HG02840 (cell line): ENCODE measurements around the gene CLK2.
"Not testable (repeated sequence)": the region's sequence is repeated elsewhere in the genome, so short reads cannot be mapped to it uniquely, and the experiment has no call there.

Experiments used
- ATAC-seq: cut with Tn5 transposase; IDR thresholded peaks from one replicate; pipeline ENCODE4 v1.9.1; 2021; ENCODE audit warnings: mild to moderate bottlenecking, moderate library complexity, moderate number of reproducible peaks; ENCODE audit not compliant: unreplicated experiment, low FRiP score

CLK2 gene

GRCh38 chr1:155218854-155219591 lies 54.3 kb downstream of the CLK2 start:
- ATAC-seq, result no peak

- not testable (repeated sequence) for ATAC-seq
These were observed 58.6 kb downstream of the CLK2 start for GRCh38 chr1:155214702-155215101.
